HEK293T (cell line): Measurements from ENCODE around the gene LRRC4C.

Source experiments
- BHLHE40 ChIP-seq: fragments of 450-650 bp; IDR thresholded peaks from 2 replicates; pipeline ENCODE4 v1.6.1; 2016; ENCODE audit warnings: mild to moderate bottlenecking, moderate library complexity, borderline replicate concordance
- ELF4 ChIP-seq: fragments of 450-650 bp; IDR thresholded peaks from 2 replicates; pipeline ENCODE4 v1.6.1; 2017; ENCODE audit warnings: antibody characterized with exemption
- FOXA1 ChIP-seq: fragments of 450-650 bp; IDR thresholded peaks from 2 replicates; pipeline ENCODE4 v1.6.1; 2016; ENCODE audit warnings: mild to moderate bottlenecking
- FOXK2 ChIP-seq: fragments of 450-650 bp; IDR thresholded peaks from 2 replicates; pipeline ENCODE4 v1.6.1; 2016; ENCODE audit warnings: mild to moderate bottlenecking
- FOXM1 ChIP-seq: fragments of 450-650 bp; IDR thresholded peaks from 2 replicates; pipeline ENCODE4 v1.6.1; 2017; ENCODE audit warnings: mild to moderate bottlenecking, borderline replicate concordance
- SP1 ChIP-seq: fragments of 450-650 bp; IDR thresholded peaks from 2 replicates; pipeline ENCODE4 v1.6.1; 2017
- TARDBP ChIP-seq: fragments of 450-650 bp; IDR thresholded peaks from 2 replicates; pipeline ENCODE4 v1.6.1; 2016
- TF ChIP-seq, protein P1 (sequence below): fragments of 450-650 bp; IDR thresholded peaks from 2 replicates; pipeline ENCODE4 v1.6.1; 2016

DNA sequence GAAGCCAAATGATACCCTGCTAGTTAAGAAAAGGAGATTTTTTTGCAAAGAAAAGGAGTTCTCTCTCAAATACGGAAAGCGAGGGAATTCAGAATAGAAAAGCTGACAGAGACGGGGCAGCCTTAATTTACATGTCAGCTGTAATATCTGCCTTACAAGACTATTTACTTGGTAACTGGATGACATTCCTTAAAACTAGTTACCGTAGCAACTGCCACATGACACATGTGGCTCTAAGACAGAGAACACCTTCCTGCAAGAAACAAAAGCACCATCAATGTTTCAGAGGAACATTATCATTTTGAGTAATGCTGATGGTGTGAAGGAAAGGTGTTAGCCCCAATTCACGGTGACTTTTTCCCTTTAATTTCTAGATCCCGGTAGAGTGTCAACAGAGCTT is 222.1 kb downstream of the LRRC4C start:
- TF ChIP-seq TARDBP, result no peak
- no peak for TF ChIP-seq FOXK2
- no peak for TF ChIP-seq SP1
- TF ChIP-seq ELF4, result no peak
- TF ChIP-seq, protein P1, sequence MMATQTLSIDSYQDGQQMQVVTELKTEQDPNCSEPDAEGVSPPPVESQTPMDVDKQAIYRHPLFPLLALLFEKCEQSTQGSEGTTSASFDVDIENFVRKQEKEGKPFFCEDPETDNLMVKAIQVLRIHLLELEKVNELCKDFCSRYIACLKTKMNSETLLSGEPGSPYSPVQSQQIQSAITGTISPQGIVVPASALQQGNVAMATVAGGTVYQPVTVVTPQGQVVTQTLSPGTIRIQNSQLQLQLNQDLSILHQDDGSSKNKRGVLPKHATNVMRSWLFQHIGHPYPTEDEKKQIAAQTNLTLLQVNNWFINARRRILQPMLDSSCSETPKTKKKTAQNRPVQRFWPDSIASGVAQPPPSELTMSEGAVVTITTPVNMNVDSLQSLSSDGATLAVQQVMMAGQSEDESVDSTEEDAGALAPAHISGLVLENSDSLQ, result no peak
- TF ChIP-seq FOXA1, result no peak
- TF ChIP-seq FOXM1, result no peak
- no peak for TF ChIP-seq BHLHE40
